SK-N-SH (cell line): ENCODE data around the gene DCAF8. TPM values are rescaled to one million over a fixed set of nuclear protein-coding genes. Genes with fewer than 3 reads are reported as not detected.

Source experiments
- CTCF ChIA-PET: fragments of 300-600, 350-600 bp; formaldehyde crosslinking; extraction: SDS; loops from one replicate; lab custom pipeline; 2021; lab: Yijun Ruan, JAX
- POLR2A ChIA-PET: fragments of 350-600 bp; sonication (Branson Sonifier 250); formaldehyde crosslinking; extraction: SDS; loops from one replicate; lab custom pipeline; 2020; ENCODE audit warnings: antibody characterized with exemption, inconsistent platforms; lab: Yijun Ruan, JAX
- DNase-seq: peaks from one replicate; pipeline ENCODE4 v3.0.0; 2012
- H2AFZ ChIP-seq: fragments of 200-600 bp; sonication (generic); 2 replicates; pipeline ENCODE4 v1.8.1; 2016; ENCODE audit warnings: antibody characterized with exemption, mild to moderate bottlenecking, low read depth
- H3F3A ChIP-seq: fragments of 200-600 bp; sonication (generic); replicated peaks from 2 replicates; pipeline ENCODE3; 2016; ENCODE audit warnings: antibody characterized with exemption, mild to moderate bottlenecking; ENCODE audit not compliant: insufficient read depth
- H3K27ac ChIP-seq, 2 experiments: fragments of 200-500 bp in 1 of 2; fragments of 200-600 bp in 1 of 2; sonication (Bioruptor generic) in 1 of 2; sonication (generic), shearing (Covaris generic) in 1 of 2; 2 replicates each; pipeline versions ENCODE4 v1.5.1 to v1.6.1; 2014 to 2016; ENCODE audit warnings: low read depth in 2 of 2, inconsistent platforms in 1 of 2, low read length in 1 of 2, mild to moderate bottlenecking in 1 of 2, mixed read lengths in 1 of 2
- H3K27me3 ChIP-seq: fragments of 200-600 bp; sonication (generic), shearing (Covaris generic); 2 replicates; pipeline ENCODE4 v1.6.1; 2016; ENCODE audit warnings: mixed run types; ENCODE audit not compliant: insufficient read depth
- H3K36me3 ChIP-seq, 2 experiments: fragments of 200-500 bp in 1 of 2; fragments of 200-600 bp in 1 of 2; sonication (Bioruptor generic) in 1 of 2; sonication (generic) in 1 of 2; replicated peaks in 1 of 2; 2 replicates each; pipeline versions ENCODE3 to v1.5.1; 2014 to 2016; ENCODE audit warnings: low read length in 1 of 2, mild to moderate bottlenecking in 1 of 2; ENCODE audit not compliant: insufficient read depth in 2 of 2, control insufficient read depth in 1 of 2
- H3K4me1 ChIP-seq, 2 experiments: fragments of 200-500 bp in 1 of 2; fragments of 200-600 bp in 1 of 2; sonication (Bioruptor generic) in 1 of 2; sonication (generic), shearing (Covaris generic) in 1 of 2; 2 replicates each; pipeline versions ENCODE4 v1.5.1 to v1.6.1; 2014 to 2016; ENCODE audit warnings: low read depth in 1 of 2, low read length in 1 of 2, mixed run types in 1 of 2; ENCODE audit not compliant: insufficient read depth in 2 of 2, control insufficient read depth in 1 of 2
- H3K4me2 ChIP-seq: fragments of 200-600 bp; sonication (generic), shearing (Covaris generic); 2 replicates; pipeline ENCODE4 v1.6.1; 2017; ENCODE audit warnings: mixed run types
- H3K4me3 ChIP-seq, 2 experiments: fragments of 200-500 bp in 1 of 2; fragments of 200-600 bp in 1 of 2; sonication (Bioruptor generic) in 1 of 2; sonication (generic), shearing (Covaris generic) in 1 of 2; 2 replicates each; pipeline versions ENCODE4 v1.5.1 to v1.8.1; 2014 to 2016; ENCODE audit warnings: low read depth in 2 of 2, inconsistent platforms in 1 of 2, low read length in 1 of 2, mild to moderate bottlenecking in 1 of 2, mixed read lengths in 1 of 2, moderate library complexity in 1 of 2
- H3K79me2 ChIP-seq: fragments of 200-600 bp; sonication (generic); 2 replicates; pipeline ENCODE4 v1.8.1; 2017; ENCODE audit warnings: mild to moderate bottlenecking; ENCODE audit not compliant: insufficient read depth
- H3K9ac ChIP-seq: fragments of 200-600 bp; sonication (generic); 2 replicates; pipeline ENCODE4 v1.6.1; 2017; ENCODE audit warnings: mixed run types
- H3K9me2 ChIP-seq: fragments of 200-600 bp; sonication (generic); 2 replicates; pipeline ENCODE4 v1.6.1; 2017; ENCODE audit warnings: mixed run types
- H3K9me3 ChIP-seq: fragments of 200-600 bp; sonication (generic); 2 replicates; pipeline ENCODE4 v1.6.1; 2017; ENCODE audit warnings: mixed run types, mild to moderate bottlenecking, moderate library complexity
- H4K20me1 ChIP-seq: fragments of 200-600 bp; sonication (generic); 2 replicates; pipeline ENCODE4 v1.6.1; 2017; ENCODE audit warnings: mild to moderate bottlenecking, mixed run types; ENCODE audit not compliant: insufficient read depth
- ELF1 ChIP-seq: IDR thresholded peaks from 2 replicates; pipeline ENCODE4 v1.4.0; 2012
- EZH2phosphoT487 ChIP-seq: fragments of 200-600 bp; sonication (generic); IDR thresholded peaks from 2 replicates; pipeline ENCODE4 v1.6.1; 2017; ENCODE audit warnings: low read depth, mixed run types, mild to moderate bottlenecking, antibody characterized with exemption, moderate library complexity, borderline replicate concordance
- FOSL2 ChIP-seq: IDR thresholded peaks from 2 replicates; pipeline ENCODE4 v1.4.0; 2012; ENCODE audit warnings: low read depth, mild to moderate bottlenecking, moderate library complexity, borderline replicate concordance
- FOXJ3 ChIP-seq: sonication (generic); formaldehyde crosslinking; IDR thresholded peaks from 2 replicates; pipeline ENCODE4 v1.5.1; 2020; ENCODE audit warnings: mild to moderate bottlenecking, missing genetic modification reagents
- GATA2 ChIP-seq: sonication (generic); formaldehyde crosslinking; IDR thresholded peaks from 2 replicates; pipeline ENCODE4 v1.5.0; 2020; ENCODE audit warnings: mild to moderate bottlenecking, missing genetic modification reagents
- NFIC ChIP-seq: IDR thresholded peaks from 2 replicates; pipeline ENCODE4 v1.4.0; 2012; ENCODE audit warnings: borderline replicate concordance
- RAD21 ChIP-seq: IDR thresholded peaks from 2 replicates; pipeline ENCODE4 v1.6.1; 2012; ENCODE audit warnings: mild to moderate bottlenecking, low read length
- RXRA ChIP-seq: IDR thresholded peaks from 2 replicates; pipeline ENCODE4 v1.4.0; 2012; ENCODE audit warnings: low read depth, mild to moderate bottlenecking, borderline replicate concordance
- SIN3A ChIP-seq: IDR thresholded peaks from 2 replicates; pipeline ENCODE4 v1.6.1; 2012; ENCODE audit warnings: low read depth, mild to moderate bottlenecking, low read length, moderate library complexity, borderline replicate concordance
- TEAD4 ChIP-seq: IDR thresholded peaks from 2 replicates; pipeline ENCODE4 v1.4.0; 2012; ENCODE audit warnings: mild to moderate bottlenecking, borderline replicate concordance; ENCODE audit not compliant: insufficient read depth
- WGBS: methylation state at CpG from one replicate; pipeline ENCODE4 v1.1.6; 2017; ENCODE audit warnings: low lambda C conversion rate; 5-methylcytosine and 5-hydroxymethylcytosine counted together
- polyA plus RNA-seq, 3 experiments: library from polyadenylated mRNA; depleted of rRNA; stranded (reverse); fragments of >200 nt; gene quantifications; 2 replicates each; pipeline ENCODE4 v1.2.3, GENCODE V29; 2012
- TF ChIP-seq, protein P1 (sequence below): IDR thresholded peaks from 2 replicates; pipeline ENCODE4 v1.4.0; 2012; ENCODE audit warnings: low read depth, borderline replicate concordance

Gene DCAF8
- polyA plus RNA-seq, 1 of the 3 experiments (the other 2 are of a cell fraction): 108 TPM

DNA sequence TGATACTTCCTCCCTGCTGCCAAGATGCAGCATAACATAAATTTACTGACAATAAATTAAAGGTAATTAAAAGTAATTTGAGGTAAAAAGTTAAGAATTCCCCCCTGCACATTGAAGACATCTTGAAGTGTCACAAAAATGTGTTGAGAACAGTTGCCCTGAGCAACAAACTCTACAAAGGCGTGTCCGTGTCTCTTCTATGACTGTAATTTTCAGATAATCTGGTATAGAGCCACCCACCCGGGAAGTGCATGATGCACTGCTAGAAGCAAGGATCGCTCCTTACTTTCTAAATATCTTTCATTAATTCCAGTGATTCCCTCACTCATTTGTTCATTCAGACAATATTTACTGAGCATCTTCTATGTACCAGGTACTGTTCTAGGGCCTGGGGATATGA is 83.0 kb downstream of the DCAF8 start:
- Histone ChIP-seq H3K27me3 (no peaks in the 10 kb centered on the region; the same call in 1 of the 2 replicates), H3K4me2 (no peak overlapping the region), H3K4me3 (no peak overlapping the region), H3K36me3 (no peaks in the 10 kb centered on the region), H3K79me2 (no peaks in the 10 kb centered on the region), H2AFZ (no peak overlapping the region), H3K4me1 (no peaks in the 10 kb centered on the region)
- DNase-seq: no peak
- TF ChIP-seq EZH2phosphoT487: no peak
- no peak for TF ChIP-seq FOSL2
- no peak for TF ChIP-seq SIN3A
- TF ChIP-seq RXRA: no peak
- no peak for TF ChIP-seq NFIC
- TF ChIP-seq, protein P1, sequence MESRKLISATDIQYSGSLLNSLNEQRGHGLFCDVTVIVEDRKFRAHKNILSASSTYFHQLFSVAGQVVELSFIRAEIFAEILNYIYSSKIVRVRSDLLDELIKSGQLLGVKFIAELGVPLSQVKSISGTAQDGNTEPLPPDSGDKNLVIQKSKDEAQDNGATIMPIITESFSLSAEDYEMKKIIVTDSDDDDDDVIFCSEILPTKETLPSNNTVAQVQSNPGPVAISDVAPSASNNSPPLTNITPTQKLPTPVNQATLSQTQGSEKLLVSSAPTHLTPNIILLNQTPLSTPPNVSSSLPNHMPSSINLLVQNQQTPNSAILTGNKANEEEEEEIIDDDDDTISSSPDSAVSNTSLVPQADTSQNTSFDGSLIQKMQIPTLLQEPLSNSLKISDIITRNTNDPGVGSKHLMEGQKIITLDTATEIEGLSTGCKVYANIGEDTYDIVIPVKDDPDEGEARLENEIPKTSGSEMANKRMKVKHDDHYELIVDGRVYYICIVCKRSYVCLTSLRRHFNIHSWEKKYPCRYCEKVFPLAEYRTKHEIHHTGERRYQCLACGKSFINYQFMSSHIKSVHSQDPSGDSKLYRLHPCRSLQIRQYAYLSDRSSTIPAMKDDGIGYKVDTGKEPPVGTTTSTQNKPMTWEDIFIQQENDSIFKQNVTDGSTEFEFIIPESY: no peak
- TF ChIP-seq RAD21: no peak
- TF ChIP-seq ELF1: no peak
- TF ChIP-seq TEAD4: no peak
- TF ChIP-seq, all 33 proteins: peak for 0
- no peaks in the 10 kb centered on the region for H3K9me3 ChIP-seq
- POLR2A ChIA-PET: no interaction called here
- H3F3A ChIP-seq: no peaks in the 10 kb centered on the region
- H3K9me2 ChIP-seq: no peaks in the 10 kb centered on the region
- no peak overlapping the region for H3K9ac ChIP-seq
- H4K20me1 ChIP-seq: no peaks in the 10 kb centered on the region
- 44% methylated on average over 4 of the region's 4 CpGs for WGBS
- no peak overlapping the region for H3K27ac ChIP-seq
- CTCF ChIA-PET: interaction anchor here (0.8 to 2.0 kb wide), 5 partner anchors 13 to 94 kb away, joined by 3 to 6 read pairs (median 4); no protein-coding TSS in a partner anchor

DNA sequence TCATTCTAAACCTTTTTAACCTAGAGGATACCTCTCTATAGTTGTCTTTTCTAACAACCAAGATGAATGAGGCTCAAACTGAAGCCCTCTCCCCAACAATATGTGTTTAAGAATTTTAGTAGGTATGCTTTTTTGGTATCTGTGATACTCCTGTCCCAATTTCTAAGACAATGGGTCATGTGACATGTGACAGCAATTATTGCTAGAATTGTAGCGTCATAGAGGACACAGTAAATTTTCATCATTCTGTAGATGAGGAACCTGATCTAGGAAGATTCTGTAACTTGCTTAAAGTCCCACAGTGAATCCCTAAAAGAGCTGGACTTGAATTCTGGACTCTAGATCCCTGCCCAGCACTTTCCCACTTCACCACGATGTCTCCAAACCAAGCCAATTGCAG is 83.6 kb downstream of the DCAF8 start:
- no peaks in the 10 kb centered on the region for H3K79me2 ChIP-seq
- no peaks in the 10 kb centered on the region for H3K9me2 ChIP-seq
- H3K9me3 ChIP-seq: no peaks in the 10 kb centered on the region
- no peaks in the 10 kb centered on the region; the same call in 1 of the 2 replicates for H3K27me3 ChIP-seq
- no peaks in the 10 kb centered on the region for H3F3A ChIP-seq
- ChIA-PET POLR2A (no interaction called here), CTCF (interaction anchor here (0.6 to 2.0 kb wide), 4 partner anchors 15 to 900 kb away, joined by 3 to 6 read pairs (median 4); no protein-coding TSS in a partner anchor)
- H3K9ac ChIP-seq: no peak overlapping the region
- H4K20me1 ChIP-seq: no peaks in the 10 kb centered on the region
- no peak for DNase-seq
- H3K4me1 ChIP-seq: no peaks in the 10 kb centered on the region
- WGBS: 39% methylated on average over 2 of the region's 2 CpGs
- no peak overlapping the region for H3K27ac ChIP-seq
- no peaks in the 10 kb centered on the region for H3K36me3 ChIP-seq
- no peak overlapping the region for H2AFZ ChIP-seq
- no peak overlapping the region for H3K4me2 ChIP-seq
- H3K4me3 ChIP-seq: no peak overlapping the region
- TF ChIP-seq GATA2 (no peak), FOXJ3 (CRISPR knock-in tag) (no peak)
